HL-60 (cell line): Measurements from ENCODE around the gene CYP4V2.

Experiments used
- CTCF ChIP-seq: IDR thresholded peaks from one replicate; pipeline ENCODE4 v1.5.1; 2011; ENCODE audit warnings: low read length, control low read depth, inconsistent platforms; ENCODE audit not compliant: insufficient read depth
- GABPA ChIP-seq: IDR thresholded peaks from 2 replicates; pipeline ENCODE4 v1.6.1; 2012; ENCODE audit warnings: low read depth
- POLR2AphosphoS5 ChIP-seq: IDR thresholded peaks from 2 replicates; pipeline ENCODE4 v1.6.1; 2012; ENCODE audit warnings: low read depth

DNA sequence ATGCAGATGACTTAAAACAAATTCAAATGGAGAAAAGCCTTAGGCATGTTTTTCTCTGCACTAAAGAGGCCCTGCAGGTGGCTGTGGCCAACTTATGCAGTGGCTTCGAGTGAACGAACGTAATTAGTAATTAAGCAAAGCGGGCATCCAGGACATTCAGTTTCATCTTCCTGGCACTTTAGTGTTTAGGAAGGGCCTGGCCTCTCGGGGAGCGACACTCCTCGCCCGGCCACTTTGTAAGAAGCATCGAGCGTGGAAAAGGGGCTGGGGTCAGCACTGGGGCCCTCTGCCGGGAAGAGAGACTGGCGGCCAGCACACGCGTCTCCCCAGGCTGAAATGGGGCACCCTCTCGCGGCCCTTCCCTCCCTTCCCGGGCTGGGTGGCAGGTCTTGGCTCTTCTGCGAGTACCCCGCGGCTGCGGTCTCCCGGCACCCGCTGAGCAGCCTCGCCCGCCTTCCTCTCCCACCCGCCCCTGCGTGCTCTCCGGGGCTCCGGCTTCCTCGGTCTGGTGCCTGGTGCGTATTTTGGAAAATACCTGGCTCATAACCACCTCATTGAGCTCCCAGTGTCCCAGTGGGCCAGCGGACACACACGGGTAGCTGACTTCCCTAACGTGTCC, 677 bp upstream of the CYP4V2 start:
- TF ChIP-seq CTCF (no peak), POLR2AphosphoS5 (no peak), GABPA (no peak)
